HUES64 (cell line): Measurements from ENCODE around the gene LPIN1.

Experiments
- H3K27ac ChIP-seq: 2 replicates; pipeline ENCODE4 v1.7.0; 2013; ENCODE audit warnings: low read depth, low read length, inconsistent platforms
- H3K27me3 ChIP-seq: 2 replicates; pipeline ENCODE4 v1.6.1; 2013; ENCODE audit warnings: mild to moderate bottlenecking, low read length; ENCODE audit not compliant: insufficient read depth
- H3K36me3 ChIP-seq: 2 replicates; pipeline ENCODE4 v1.6.1; 2013; ENCODE audit warnings: mild to moderate bottlenecking, low read length; ENCODE audit not compliant: insufficient read depth
- H3K4me1 ChIP-seq: 2 replicates; pipeline ENCODE4 v1.6.1; 2013; ENCODE audit warnings: mild to moderate bottlenecking, low read length, moderate library complexity; ENCODE audit not compliant: insufficient read depth
- H3K4me3 ChIP-seq: 2 replicates; pipeline ENCODE4 v1.5.1; 2013; ENCODE audit warnings: mild to moderate bottlenecking, low read length, moderate library complexity
- H3K9ac ChIP-seq: 2 replicates; pipeline ENCODE4 v1.6.1; 2013; ENCODE audit warnings: mild to moderate bottlenecking, low read depth, low read length
- H3K9me3 ChIP-seq: 2 replicates; pipeline ENCODE4 v1.6.1; 2013; ENCODE audit warnings: low read depth, low read length; ENCODE audit not compliant: insufficient read depth
- WGBS: fragments of 150-250, 120-280 bp; methylation state at CpG from one replicate; pipeline ENCODE4 v1.1.7; 2013; ENCODE audit warnings: missing lambda C conversion rate; 5-methylcytosine and 5-hydroxymethylcytosine counted together

LPIN1 gene

DNA sequence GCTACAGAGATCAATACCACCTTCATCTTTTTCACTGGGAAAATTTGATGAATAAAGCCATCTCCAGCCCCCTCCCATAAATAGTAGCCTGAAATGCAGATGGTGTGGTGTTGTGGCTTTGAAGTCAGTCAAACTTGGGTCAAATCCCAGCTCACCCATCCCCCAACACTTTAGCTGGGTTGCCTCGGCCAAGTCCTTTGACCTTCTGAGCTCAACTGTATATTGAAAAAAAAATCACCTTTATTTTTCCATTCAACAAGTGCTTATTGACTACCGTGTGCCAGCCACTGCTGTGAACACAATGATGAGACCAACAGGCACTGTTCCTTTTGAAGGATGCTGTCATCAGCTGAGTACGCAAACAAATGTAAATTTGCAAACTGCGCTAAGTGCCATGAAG, 41.4 kb upstream of the LPIN1 start:
- no peak overlapping the region for H3K9ac ChIP-seq
- no peak overlapping the region for H3K4me3 ChIP-seq
- WGBS: 94% methylated on average over 4 of the region's 4 CpGs
- H3K27me3 ChIP-seq: no peaks in the 10 kb centered on the region
- no peaks in the 10 kb centered on the region for H3K4me1 ChIP-seq
- no peaks in the 10 kb centered on the region for H3K9me3 ChIP-seq
- no peaks in the 10 kb centered on the region for H3K36me3 ChIP-seq
- no peak overlapping the region for H3K27ac ChIP-seq

GRCh38 chr2:11705711-11706110, 40.7 kb upstream of the LPIN1 start:
- 91% methylated on average over 3 of the region's 3 CpGs for WGBS
- Histone ChIP-seq H3K36me3 (no peaks in the 10 kb centered on the region), H3K9ac (no peak overlapping the region), H3K9me3 (no peaks in the 10 kb centered on the region), H3K27me3 (no peaks in the 10 kb centered on the region), H3K4me3 (no peak overlapping the region), H3K27ac (no peak overlapping the region), H3K4me1 (no peaks in the 10 kb centered on the region)

GRCh38 chr2:11708106-11708505, 38.3 kb upstream of the LPIN1 start:
- Histone ChIP-seq H3K9me3 (no peaks in the 10 kb centered on the region), H3K4me1 (no peaks in the 10 kb centered on the region), H3K4me3 (no peak overlapping the region), H3K9ac (no peak overlapping the region), H3K27me3 (no peaks in the 10 kb centered on the region), H3K27ac (no peak overlapping the region), H3K36me3 (no peaks in the 10 kb centered on the region)
- 88% methylated on average over 3 of the region's 3 CpGs for WGBS

- Histone ChIP-seq H3K4me1 (no peaks in the 10 kb centered on the region), H3K9me3 (no peaks in the 10 kb centered on the region), H3K9ac (no peak overlapping the region), H3K4me3 (no peak overlapping the region), H3K27me3 (no peaks in the 10 kb centered on the region), H3K27ac (no peak overlapping the region), H3K36me3 (no peaks in the 10 kb centered on the region)
- 95% methylated on average over 8 of the region's 8 CpGs for WGBS
These were observed 37.1 kb upstream of the LPIN1 start for GRCh38 chr2:11709293-11709692.

DNA sequence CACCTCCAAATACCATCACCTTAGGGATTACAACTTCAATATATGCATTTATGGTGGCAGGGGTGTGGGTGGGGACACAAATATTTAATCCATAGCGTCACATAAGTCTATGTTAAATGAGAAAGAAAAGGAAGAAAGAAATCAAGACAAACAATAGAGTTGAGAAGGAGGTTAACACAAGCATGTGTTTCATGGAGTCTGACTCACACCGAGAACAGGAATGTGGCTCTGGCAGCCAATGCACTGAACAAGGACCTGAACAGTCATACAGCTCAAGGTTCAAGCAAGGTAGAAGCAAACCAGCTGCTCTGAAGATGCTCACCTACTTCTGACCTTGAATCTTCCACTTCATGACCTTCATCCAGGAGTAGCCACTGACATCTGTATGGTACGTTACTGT, 36.2 kb upstream of the LPIN1 start:
- Histone ChIP-seq H3K27me3 (no peaks in the 10 kb centered on the region), H3K4me1 (no peaks in the 10 kb centered on the region), H3K9ac (no peak overlapping the region), H3K4me3 (no peak overlapping the region), H3K36me3 (no peaks in the 10 kb centered on the region), H3K9me3 (no peaks in the 10 kb centered on the region), H3K27ac (no peak overlapping the region)
- 88% methylated on average over 2 of the region's 3 CpGs for WGBS

GRCh38 chr2:11710632-11711353, 35.6 kb upstream of the LPIN1 start:
- Histone ChIP-seq H3K9ac (no peak overlapping the region), H3K4me1 (no peaks in the 10 kb centered on the region), H3K9me3 (no peaks in the 10 kb centered on the region), H3K27me3 (no peaks in the 10 kb centered on the region), H3K36me3 (no peaks in the 10 kb centered on the region), H3K4me3 (no peak overlapping the region), H3K27ac (no peak overlapping the region)
- WGBS: 91% methylated on average over 3 of the region's 3 CpGs

DNA sequence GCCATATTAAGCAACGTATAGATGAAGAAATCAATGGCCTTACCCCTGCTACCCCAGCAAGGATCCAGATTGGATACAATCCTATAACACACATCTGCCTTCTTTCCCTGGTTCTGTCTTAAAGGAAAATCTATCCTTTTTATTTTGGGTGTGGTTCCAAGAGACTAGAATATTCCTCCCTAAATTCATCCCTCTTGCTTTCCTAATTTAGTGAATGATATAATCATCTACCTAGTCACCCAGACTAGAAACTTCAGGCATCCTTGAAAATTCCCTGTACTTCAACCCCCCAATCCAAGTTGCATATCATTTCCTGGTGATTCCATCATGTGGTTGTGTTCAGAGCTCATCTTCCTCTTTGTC, 35.1 kb upstream of the LPIN1 start:
- no peak overlapping the region for H3K27ac ChIP-seq
- H3K36me3 ChIP-seq: no peaks in the 10 kb centered on the region

GRCh38 chr2:11711751-11712150, 34.7 kb upstream of the LPIN1 start:
- H3K9me3 ChIP-seq: no peaks in the 10 kb centered on the region
- H3K27me3 ChIP-seq: no peaks in the 10 kb centered on the region
- H3K4me1 ChIP-seq: no peaks in the 10 kb centered on the region
- H3K36me3 ChIP-seq: no peaks in the 10 kb centered on the region
- no peak overlapping the region for H3K9ac ChIP-seq
- H3K4me3 ChIP-seq: no peak overlapping the region
- H3K27ac ChIP-seq: no peak overlapping the region
- 80% methylated on average over 8 of the region's 8 CpGs for WGBS

More for the DNA sequence above, 35.1 kb upstream of the LPIN1 start:
- H3K9ac ChIP-seq: no peak overlapping the region
- H3K27me3 ChIP-seq: no peaks in the 10 kb centered on the region
- H3K4me1 ChIP-seq: no peaks in the 10 kb centered on the region
- 91% methylated on average over 1 of the region's 1 CpG for WGBS
- H3K4me3 ChIP-seq: no peak overlapping the region
- H3K9me3 ChIP-seq: no peaks in the 10 kb centered on the region

DNA sequence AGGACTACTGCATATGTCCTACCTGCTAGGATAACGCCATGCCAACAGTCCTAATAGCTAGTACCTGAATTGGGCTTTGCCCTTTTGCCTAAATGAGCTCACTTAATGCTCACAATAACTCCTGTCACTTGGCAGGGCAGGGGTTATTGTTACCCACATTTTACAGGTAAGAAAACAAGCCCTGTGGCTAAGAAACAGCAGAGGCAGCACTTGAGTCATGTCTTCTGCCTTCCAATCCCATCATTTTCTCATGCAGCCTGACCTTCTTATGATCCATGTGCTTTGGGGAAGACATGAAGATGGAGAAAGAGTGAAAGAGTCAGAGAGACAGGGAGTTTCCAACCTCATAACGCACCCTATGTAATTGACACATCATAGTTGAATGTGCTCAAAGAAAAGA, 33.6 kb upstream of the LPIN1 start:
- WGBS: 90% methylated on average over 1 of the region's 2 CpGs
- no peak overlapping the region for H3K9ac ChIP-seq
- no peak overlapping the region for H3K4me3 ChIP-seq
- no peaks in the 10 kb centered on the region for H3K9me3 ChIP-seq
- no peaks in the 10 kb centered on the region for H3K4me1 ChIP-seq
- no peaks in the 10 kb centered on the region for H3K36me3 ChIP-seq
- H3K27me3 ChIP-seq: no peaks in the 10 kb centered on the region
- no peak overlapping the region for H3K27ac ChIP-seq

DNA sequence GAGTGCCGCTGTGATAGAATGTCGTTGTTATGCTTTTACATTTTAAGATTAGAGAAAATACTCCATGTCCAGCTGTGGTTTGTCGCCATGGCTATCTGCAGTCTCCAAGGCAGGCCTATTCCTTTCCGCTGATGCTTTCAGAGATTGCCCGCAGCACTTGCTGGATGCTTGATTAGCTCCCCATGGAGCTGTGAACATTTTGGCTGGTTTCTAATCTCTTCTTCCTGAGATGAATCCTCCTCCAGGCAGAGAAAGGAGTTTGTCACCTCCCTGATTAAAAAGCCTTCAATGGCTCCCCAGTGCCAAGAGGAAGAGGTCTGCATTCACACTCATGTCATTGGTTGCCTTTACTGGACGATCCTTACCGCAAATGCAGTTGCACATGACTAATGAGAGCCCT, 32.6 kb upstream of the LPIN1 start:
- 83% methylated on average over 7 of the region's 7 CpGs for WGBS
- no peaks in the 10 kb centered on the region for H3K27me3 ChIP-seq

DNA sequence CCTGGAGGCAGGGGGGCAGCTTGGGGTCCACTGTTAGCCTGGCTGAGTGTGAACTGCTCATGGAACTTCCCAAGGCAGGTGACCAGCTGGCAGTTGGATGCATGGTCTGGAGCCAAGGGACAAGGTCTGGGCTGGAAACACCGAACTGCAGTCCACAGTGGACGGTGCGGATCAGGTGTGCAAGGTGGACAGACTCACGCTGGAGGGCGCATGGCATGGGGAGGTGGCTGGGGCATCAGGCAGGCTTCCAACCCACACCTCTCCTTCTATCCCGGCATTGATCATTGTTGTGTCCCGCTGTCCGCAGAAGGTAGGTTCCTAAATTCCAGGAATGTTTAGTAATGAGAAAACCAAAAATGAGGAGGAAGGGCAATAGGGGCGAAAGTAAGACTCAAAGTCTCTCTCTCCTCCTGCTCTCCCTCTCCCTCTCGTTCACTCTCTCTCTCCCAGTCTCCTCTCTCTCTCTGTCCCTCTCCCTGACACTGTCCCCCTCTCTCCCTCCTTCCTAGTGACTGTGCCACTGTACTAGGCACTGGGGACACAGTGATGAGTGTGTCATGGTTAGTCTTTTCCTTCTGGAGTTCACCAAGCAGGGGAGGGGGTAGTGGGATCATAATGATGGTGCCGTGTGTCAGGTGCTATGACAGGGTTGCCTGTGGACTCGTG, 30.3 kb upstream of the LPIN1 start:
- no peak overlapping the region for H3K4me3 ChIP-seq
- H3K36me3 ChIP-seq: no peaks in the 10 kb centered on the region
- no peak overlapping the region for H3K9ac ChIP-seq
- H3K27ac ChIP-seq: no peak overlapping the region
- WGBS: 93% methylated on average over 11 of the region's 12 CpGs
- H3K4me1 ChIP-seq: no peaks in the 10 kb centered on the region
- no peaks in the 10 kb centered on the region for H3K27me3 ChIP-seq
- H3K9me3 ChIP-seq: no peaks in the 10 kb centered on the region

More for the DNA sequence above, 32.6 kb upstream of the LPIN1 start:
- H3K9me3 ChIP-seq: no peaks in the 10 kb centered on the region
- no peak overlapping the region for H3K4me3 ChIP-seq
- no peaks in the 10 kb centered on the region for H3K36me3 ChIP-seq
- no peaks in the 10 kb centered on the region for H3K4me1 ChIP-seq
- no peak overlapping the region for H3K9ac ChIP-seq
- H3K27ac ChIP-seq: no peak overlapping the region
